Activated T-cell treated with anti-CD3 and anti-CD28 coated beads, Interleukin-2, amount 50 U/mL, for 4 hours (primary cell): Measurements from ENCODE around the gene DDX25. TPM values are rescaled to one million over a fixed set of nuclear protein-coding genes. Genes with fewer than 3 reads are reported as not detected.
A peak's percentile ranks its signal among the peaks of the same experiment; 100 is the strongest.

Source experiments
- ATAC-seq, 2 donors: fragments of 200-7000 bp; cut with Tn5 transposase; one replicate each; pipeline ENCODE4 v1.10.0; 2021
- DNase-seq: peaks from one replicate; pipeline ENCODE4 v3.0.0-alpha.2; 2020
- H3K27me3 Mint-ChIP-seq: one replicate; pipeline ENCODE4 v1.8.0; 2021; ENCODE audit warnings: low read depth, mixed read lengths
- H3K36me3 Mint-ChIP-seq: one replicate; pipeline ENCODE4 v1.8.0; 2022; ENCODE audit warnings: mixed read lengths; ENCODE audit not compliant: insufficient read depth
- H3K4me1 Mint-ChIP-seq: one replicate; pipeline ENCODE4 v1.8.0; 2021; ENCODE audit warnings: low read depth, mixed read lengths
- H3K4me3 Mint-ChIP-seq: one replicate; pipeline ENCODE4 v1.8.0; 2021; ENCODE audit warnings: mild to moderate bottlenecking, moderate library complexity, mixed read lengths
- H3K9me3 Mint-ChIP-seq: one replicate; pipeline ENCODE4 v1.8.0; 2021; ENCODE audit warnings: mixed read lengths
- total RNA-seq, 3 donors: library from RNA; stranded (reverse); gene quantifications; one replicate each; pipeline ENCODE4 v1.2.1, GENCODE V29; 2021

Gene DDX25
- total RNA-seq, 3 donors from 2014 or later, result not detected

- peaks cover 10% of the 10 kb centered on the region for H3K27me3 Mint-ChIP-seq
- no peaks in the 10 kb centered on the region for H3K36me3 Mint-ChIP-seq
- no peaks in the 10 kb centered on the region for H3K4me1 Mint-ChIP-seq
- no peak for DNase-seq
- no peaks in the 10 kb centered on the region for H3K9me3 Mint-ChIP-seq
- ATAC-seq, result no peak
- H3K4me3 Mint-ChIP-seq, result no peak overlapping the region
These were observed 43.3 kb downstream of the DDX25 start for GRCh38 chr11:125947419-125948277.

DNA sequence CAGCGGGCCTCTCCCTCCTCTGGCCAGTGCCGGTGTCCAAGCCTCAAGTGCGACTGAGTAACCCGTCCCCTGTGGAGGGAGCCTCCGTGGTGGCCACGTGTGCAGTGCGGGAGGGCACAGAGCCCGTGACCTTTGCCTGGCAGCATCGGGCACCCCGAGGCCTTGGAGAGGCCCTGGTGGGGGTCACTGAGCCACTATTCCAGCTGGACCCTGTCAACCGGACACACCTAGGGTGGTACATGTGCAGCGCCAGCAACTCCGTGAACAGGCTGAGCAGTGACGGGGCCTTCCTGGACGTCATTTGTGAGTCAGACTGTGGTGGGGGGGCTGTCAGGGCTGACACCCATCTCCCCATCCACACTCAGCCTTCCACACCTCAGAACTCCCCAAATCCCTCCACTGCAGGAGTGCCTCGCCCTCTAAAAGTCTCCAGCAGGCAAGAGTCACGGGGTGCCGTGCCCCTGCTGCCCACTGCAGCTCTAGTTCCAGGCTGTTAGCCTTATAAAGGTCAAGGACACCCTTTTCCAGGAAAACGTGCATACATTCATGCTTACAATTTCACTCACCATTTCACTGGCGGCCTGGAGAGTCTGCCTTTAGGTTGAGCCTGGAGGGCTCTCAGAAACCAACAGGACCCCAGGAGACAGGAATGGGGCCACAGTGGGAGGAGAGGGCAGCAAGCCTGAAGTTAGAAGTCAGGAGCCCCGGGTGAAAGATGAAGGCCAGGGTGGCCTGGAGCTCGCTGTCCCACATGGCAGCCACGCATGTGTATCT lies 44.2 kb downstream of the DDX25 start:
- Mint-ChIP-seq H3K4me1 (no peaks in the 10 kb centered on the region), H3K9me3 (no peaks in the 10 kb centered on the region), H3K36me3 (no peaks in the 10 kb centered on the region), H3K27me3 (peaks cover 10% of the 10 kb centered on the region), H3K4me3 (no peak overlapping the region)
- ATAC-seq (peak in 1 of 2 donors; percentile 11), DNase-seq (no peak)

DNA sequence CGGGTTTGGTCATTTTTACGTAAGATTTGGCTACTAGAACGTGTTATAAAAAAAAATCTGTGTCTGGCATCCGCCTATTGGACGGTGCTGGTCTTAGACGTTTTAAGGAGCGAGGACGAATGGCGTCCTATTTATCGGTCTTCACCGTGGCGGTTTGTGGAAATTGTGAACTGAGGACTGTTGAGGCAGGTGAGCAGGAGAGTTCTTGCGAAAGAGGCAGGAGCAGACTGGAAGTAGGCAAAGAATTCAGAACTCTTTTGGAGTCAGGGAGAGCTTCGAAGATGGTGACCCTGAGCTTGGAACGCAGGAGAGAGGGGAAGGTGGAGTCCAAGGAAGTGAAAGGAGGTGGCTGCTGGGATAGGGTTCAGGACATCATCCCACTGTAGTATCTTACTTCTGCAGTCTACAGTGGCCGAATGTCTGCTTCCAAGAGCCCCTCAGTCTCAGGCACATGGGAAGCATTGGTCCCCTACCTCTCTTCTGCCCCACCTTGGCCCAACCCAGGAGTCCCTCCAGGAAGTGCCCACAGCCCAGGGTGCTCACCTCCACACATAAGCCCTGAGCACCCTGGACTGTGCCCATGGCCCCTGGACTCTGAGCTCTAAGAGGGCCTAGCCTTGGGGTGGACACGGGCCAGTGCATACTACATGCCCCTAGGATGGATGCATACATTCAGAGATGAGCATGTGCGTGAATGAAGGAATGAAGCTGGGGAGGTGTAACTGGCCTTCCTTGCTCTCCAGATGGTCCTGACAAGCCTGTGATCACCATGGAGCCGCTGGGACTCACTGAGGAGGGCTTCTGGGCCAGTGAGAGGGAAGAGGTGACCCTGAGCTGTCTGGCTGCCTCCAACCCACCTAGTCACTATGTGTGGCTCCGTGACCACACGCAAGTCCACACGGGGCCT lies 45.2 kb downstream of the DDX25 start:
- DNase-seq (no peak), ATAC-seq (no peak)
- Mint-ChIP-seq H3K4me1 (no peaks in the 10 kb centered on the region), H3K9me3 (no peaks in the 10 kb centered on the region), H3K36me3 (no peaks in the 10 kb centered on the region), H3K4me3 (no peak overlapping the region), H3K27me3 (peaks cover 10% of the 10 kb centered on the region)

GRCh38 chr11:125950178-125950490 lies 45.8 kb downstream of the DDX25 start:
- no peaks in the 10 kb centered on the region for H3K36me3 Mint-ChIP-seq

DNA sequence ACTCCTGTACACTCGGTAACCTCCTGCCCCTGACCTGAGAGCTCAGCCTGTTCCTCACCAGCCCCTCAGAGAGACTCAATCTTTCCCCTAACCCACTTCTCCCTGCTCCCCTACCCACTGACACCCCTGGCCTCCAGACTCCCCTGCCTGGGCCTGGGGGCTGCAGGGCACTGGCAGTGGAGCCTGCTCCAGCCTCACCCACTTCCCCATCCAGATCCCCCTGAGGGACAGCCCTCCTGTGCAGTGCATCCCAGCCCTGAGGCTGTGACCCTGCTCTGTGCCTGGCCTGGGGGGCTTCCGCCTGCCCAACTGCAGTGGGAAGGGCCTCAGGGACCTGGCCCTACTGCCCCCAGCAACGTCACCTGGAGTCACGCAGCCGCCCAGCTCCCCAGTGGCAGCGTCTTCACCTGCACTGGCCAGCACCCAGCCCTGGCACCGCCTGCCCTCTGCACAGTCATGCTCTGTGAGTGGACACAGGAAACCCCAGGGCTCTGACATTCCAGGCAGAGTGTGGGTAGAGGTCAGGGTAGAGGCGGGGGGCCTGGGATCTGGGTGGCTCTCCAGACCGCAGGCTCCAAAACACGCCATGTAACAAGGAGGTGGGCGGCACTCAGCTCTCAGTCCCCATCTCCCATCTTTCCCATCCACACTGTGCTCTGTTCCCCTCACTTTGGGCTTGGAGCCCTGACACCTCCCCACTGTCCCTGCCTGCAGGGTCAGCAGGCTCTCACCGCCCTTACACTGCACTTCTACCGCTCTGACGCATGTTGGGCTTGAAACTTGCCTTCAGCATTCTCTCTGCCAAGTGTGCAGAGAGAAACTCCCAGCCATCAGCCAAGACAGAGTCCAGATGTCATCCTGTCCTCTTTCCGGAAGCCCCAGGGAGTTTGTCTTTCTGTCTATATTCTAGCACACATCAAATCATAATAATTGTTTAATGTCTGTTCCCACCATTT lies 46.7 kb downstream of the DDX25 start:
- no peak for DNase-seq
- ATAC-seq, result no peak
- no peaks in the 10 kb centered on the region for H3K36me3 Mint-ChIP-seq
- H3K27me3 Mint-ChIP-seq, result peaks cover 10% of the 10 kb centered on the region
- H3K4me3 Mint-ChIP-seq, result no peak overlapping the region
- H3K4me1 Mint-ChIP-seq, result no peaks in the 10 kb centered on the region
- no peaks in the 10 kb centered on the region for H3K9me3 Mint-ChIP-seq

More at GRCh38 chr11:125950178-125950490, 45.8 kb downstream of the DDX25 start:
- DNase-seq, result no peak
- ATAC-seq, result no peak
- Mint-ChIP-seq H3K9me3 (no peaks in the 10 kb centered on the region), H3K4me3 (no peak overlapping the region), H3K4me1 (no peaks in the 10 kb centered on the region), H3K27me3 (peaks cover 10% of the 10 kb centered on the region)

DNA sequence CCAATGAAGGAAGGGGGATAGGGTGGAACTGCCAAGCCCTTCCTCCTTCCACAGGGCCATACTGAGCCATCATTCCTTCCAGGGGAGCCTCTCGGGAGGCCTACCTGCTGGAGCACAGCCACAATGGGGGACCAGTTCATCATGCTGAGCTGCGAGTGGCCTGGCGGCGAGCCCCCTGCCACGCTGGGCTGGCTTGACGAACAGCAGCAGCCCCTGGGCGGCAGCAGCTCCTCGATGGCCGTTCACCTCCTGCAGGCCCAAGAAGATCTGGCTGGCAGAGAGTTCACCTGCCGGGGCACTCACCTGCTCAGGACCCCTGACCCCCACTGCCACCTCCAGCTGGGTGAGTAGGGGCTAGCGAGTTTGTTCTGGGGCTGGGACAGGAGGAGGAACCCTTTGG lies 47.4 kb downstream of the DDX25 start:
- H3K4me1 Mint-ChIP-seq, result no peaks in the 10 kb centered on the region
- H3K27me3 Mint-ChIP-seq, result peaks cover 10% of the 10 kb centered on the region
- H3K36me3 Mint-ChIP-seq, result no peaks in the 10 kb centered on the region
- H3K9me3 Mint-ChIP-seq, result no peaks in the 10 kb centered on the region
- ATAC-seq (no peak), DNase-seq (no peak)
- no peak overlapping the region for H3K4me3 Mint-ChIP-seq

GRCh38 chr11:125952559-125952958 lies 48.3 kb downstream of the DDX25 start:
- H3K36me3 Mint-ChIP-seq, result no peaks in the 10 kb centered on the region
- DNase-seq, result no peak
- ATAC-seq, result no peak
- no peaks in the 10 kb centered on the region for H3K9me3 Mint-ChIP-seq
- peaks cover 10% of the 10 kb centered on the region for H3K27me3 Mint-ChIP-seq
- H3K4me3 Mint-ChIP-seq, result no peak overlapping the region
- H3K4me1 Mint-ChIP-seq, result peaks cover under 1% of the 10 kb centered on the region

DNA sequence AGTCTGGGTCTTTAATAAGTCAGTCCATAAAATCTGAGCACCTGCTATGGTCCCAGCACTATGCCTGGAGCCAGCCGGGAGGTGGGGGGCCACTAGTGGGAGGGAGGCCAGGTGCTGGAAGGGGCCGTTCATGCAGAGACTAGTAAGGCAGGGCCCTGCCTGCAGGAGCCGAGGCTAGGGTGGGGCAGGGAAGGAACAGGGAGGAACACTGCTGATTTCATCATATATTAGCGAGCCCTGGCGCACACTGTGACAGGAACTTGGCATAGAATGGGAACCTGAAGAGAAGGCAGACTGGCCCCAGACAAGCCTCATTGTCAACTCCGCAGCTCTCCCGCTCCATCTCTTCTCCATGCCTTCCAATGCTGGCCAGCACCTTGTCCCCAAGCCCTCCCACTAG lies 48.7 kb downstream of the DDX25 start:
- Mint-ChIP-seq H3K4me3 (no peak overlapping the region), H3K27me3 (peaks cover 10% of the 10 kb centered on the region), H3K4me1 (peaks cover 4% of the 10 kb centered on the region), H3K36me3 (no peaks in the 10 kb centered on the region), H3K9me3 (no peaks in the 10 kb centered on the region)
- DNase-seq, result no peak
- ATAC-seq, result no peak

GRCh38 chr11:125953401-125953935 lies 49.2 kb downstream of the DDX25 start:
- peaks cover 4% of the 10 kb centered on the region for H3K4me1 Mint-ChIP-seq
- no peaks in the 10 kb centered on the region for H3K36me3 Mint-ChIP-seq
- H3K27me3 Mint-ChIP-seq, result peaks cover 10% of the 10 kb centered on the region
- ATAC-seq (no peak), DNase-seq (no peak)
- no peaks in the 10 kb centered on the region for H3K9me3 Mint-ChIP-seq
- H3K4me3 Mint-ChIP-seq, result no peak overlapping the region

DNA sequence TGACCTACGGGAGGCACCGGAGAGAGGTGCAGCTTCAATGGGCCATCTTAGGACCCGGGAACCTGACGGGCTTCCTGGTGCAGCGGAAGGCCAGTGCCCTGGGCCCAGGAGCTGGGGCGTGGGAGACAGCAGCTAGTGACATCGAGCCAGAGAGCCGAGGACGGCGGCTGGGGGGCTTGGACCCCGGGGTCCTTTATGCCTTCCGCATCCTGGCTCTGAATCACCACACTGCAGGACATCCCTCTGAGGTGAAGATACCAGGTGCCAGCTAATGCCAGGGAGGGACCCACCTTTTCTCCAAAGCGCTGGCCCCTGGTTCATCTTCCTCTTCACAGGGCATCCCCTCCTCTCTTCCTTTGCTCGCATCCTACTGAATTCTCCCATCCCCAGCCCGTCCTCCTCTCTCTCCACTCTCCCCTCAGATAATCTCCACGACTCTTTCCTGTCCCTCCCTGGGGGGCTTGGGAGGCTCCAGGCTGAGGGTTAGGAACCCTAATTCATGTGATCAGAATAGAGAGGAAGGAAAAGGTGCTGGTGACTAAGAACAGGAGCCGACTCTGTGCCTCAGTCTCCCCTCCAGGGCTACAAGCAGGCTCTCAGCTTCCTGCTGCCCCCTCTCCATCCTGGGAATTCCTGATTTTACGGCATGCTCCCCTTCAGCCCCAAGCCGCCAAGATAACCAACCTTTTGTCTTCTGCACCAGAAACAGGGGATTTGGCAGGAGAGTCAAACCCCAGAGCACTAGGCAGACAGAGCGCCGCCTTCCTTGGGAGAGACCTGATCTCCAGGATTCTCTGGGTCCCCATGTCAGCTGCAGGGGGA lies 50.0 kb downstream of the DDX25 start:
- DNase-seq (no peak), ATAC-seq (no peak)
- Mint-ChIP-seq H3K4me1 (peaks cover 4% of the 10 kb centered on the region), H3K9me3 (no peaks in the 10 kb centered on the region), H3K36me3 (no peaks in the 10 kb centered on the region), H3K4me3 (no peak overlapping the region), H3K27me3 (peaks cover 7% of the 10 kb centered on the region)

- Mint-ChIP-seq H3K4me1 (peaks cover 4% of the 10 kb centered on the region), H3K4me3 (no peak overlapping the region), H3K27me3 (peaks cover 6% of the 10 kb centered on the region), H3K36me3 (no peaks in the 10 kb centered on the region), H3K9me3 (no peaks in the 10 kb centered on the region)
- DNase-seq (no peak), ATAC-seq (no peak)
These were observed 50.8 kb downstream of the DDX25 start for GRCh38 chr11:125954945-125955640.

DNA sequence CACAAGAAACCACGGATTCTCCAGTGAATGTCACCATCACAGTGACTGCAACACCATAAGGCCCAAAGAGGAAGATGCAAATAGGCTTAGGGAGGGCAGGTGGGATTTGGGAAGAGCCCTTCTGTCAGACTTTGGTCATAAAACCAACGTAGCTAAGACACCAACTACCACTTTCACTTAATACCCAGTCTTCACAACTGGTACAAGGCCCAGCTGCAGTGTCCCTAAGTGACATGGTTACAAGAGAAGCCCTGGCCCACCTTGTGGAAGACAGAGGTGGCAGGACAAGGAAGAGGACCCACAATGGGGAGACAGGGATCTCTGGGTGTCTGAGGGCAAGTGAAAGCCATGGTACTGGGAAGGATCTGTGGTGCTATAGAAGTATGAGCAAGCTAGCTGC lies 51.5 kb downstream of the DDX25 start:
- DNase-seq, result no peak
- Mint-ChIP-seq H3K4me1 (peaks cover 4% of the 10 kb centered on the region), H3K9me3 (no peaks in the 10 kb centered on the region), H3K27me3 (peaks cover 3% of the 10 kb centered on the region), H3K36me3 (no peaks in the 10 kb centered on the region), H3K4me3 (no peak overlapping the region)
- no peak for ATAC-seq
